Suprapubic skin (tissue), 4 donors: ENCODE results near the gene CDC7. TPM values are rescaled to one million over a fixed set of nuclear protein-coding genes. Genes with fewer than 3 reads are reported as not detected.

Source experiments
- DNase-seq, 2 donors: peaks; one replicate each; pipeline ENCODE4 v3.0.0-alpha.2; 2019; ENCODE audit warnings: low spot score in 2 of 2
- H3K27ac ChIP-seq: fragments of 200-600 bp; sonication (generic); one replicate; pipeline ENCODE4 v1.5.1; 2019
- H3K27me3 ChIP-seq: fragments of 200-600 bp; sonication (generic); one replicate; pipeline ENCODE4 v1.5.1; 2019
- H3K36me3 ChIP-seq: fragments of 200-600 bp; sonication (generic); one replicate; pipeline ENCODE4 v1.5.1; 2019
- H3K4me1 ChIP-seq: fragments of 200-600 bp; sonication (generic); one replicate; pipeline ENCODE4 v1.5.1; 2019
- H3K4me3 ChIP-seq: fragments of 200-600 bp; sonication (generic); one replicate; pipeline ENCODE4 v1.5.1; 2019; ENCODE audit warnings: mild to moderate bottlenecking
- H3K9me3 ChIP-seq: fragments of 200-600 bp; sonication (generic); one replicate; pipeline ENCODE4 v1.5.1; 2019
- EP300 ChIP-seq: sonication (generic); formaldehyde crosslinking; IDR thresholded peaks from one replicate; pipeline ENCODE4 v1.6.1; 2017; ENCODE audit warnings: antibody characterized with exemption
- POLR2A ChIP-seq, 2 donors: fragments of 450-650 bp; IDR thresholded peaks; one replicate each; pipeline ENCODE4 v1.6.1; 2017; ENCODE audit warnings: antibody characterized with exemption in 2 of 2, mild to moderate bottlenecking in 2 of 2, moderate library complexity in 2 of 2
- POLR2AphosphoS5 ChIP-seq, 3 donors: sonication (generic); formaldehyde crosslinking; IDR thresholded peaks; one replicate each; pipeline ENCODE4 v1.6.1; 2017; ENCODE audit warnings: antibody characterized with exemption in 3 of 3
- WGBS: methylation state at CpG from one replicate; pipeline ENCODE4 v1.1.5; 2018; 5-methylcytosine and 5-hydroxymethylcytosine counted together
- total RNA-seq, 4 donors: library from RNA; depleted of rRNA; stranded (reverse); fragments of >200 nt; gene quantifications; one replicate each; pipeline ENCODE4 v1.1.0, GENCODE V29; 2016
- TF ChIP-seq, protein P1 (sequence below), 2 donors: fragments of 200-600 bp in 1 of 2; fragments of 450-650 bp in 1 of 2; sonication (generic) in 1 of 2; IDR thresholded peaks; one replicate each; pipeline ENCODE4 v1.5.1; 2016 to 2019; ENCODE audit warnings: antibody characterized with exemption in 2 of 2, mild to moderate bottlenecking in 1 of 2, moderate library complexity in 1 of 2

The CDC7 gene
- total RNA-seq, 4 donors from 2014 or later = 0.47 to 5.4 (median 2.3) TPM

DNA sequence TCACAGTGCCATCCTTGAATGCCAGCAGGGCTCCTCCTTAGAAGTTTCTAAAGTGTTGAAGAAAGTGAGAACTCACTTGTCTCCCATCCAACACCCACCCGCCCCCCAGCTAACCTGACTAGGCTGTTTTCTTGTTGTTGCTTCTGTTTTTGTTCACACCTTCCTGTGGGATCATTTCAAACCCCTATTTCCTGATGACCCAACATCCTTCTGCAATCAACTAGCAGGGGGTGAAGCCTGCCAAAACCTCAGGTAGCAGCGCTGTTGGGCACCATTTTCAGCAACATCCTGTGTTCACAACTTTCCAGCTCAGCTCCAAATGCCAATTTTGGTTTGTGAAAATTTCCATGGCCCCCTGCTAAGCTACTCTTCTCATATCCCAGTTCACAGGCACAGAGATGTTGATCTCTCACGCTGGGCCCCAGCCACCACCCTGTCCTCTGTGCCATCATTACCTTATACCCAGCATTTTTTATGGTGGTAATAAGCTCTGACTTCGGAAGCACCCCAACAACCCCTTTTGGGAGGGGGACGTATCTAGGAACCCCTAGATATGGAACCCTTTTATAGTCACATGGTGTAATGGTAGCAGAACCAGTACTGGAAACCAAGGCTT is 41.4 kb downstream of the CDC7 start:
- 87% methylated on average over 5 of the region's 5 CpGs for WGBS
- no peak for DNase-seq

DNA sequence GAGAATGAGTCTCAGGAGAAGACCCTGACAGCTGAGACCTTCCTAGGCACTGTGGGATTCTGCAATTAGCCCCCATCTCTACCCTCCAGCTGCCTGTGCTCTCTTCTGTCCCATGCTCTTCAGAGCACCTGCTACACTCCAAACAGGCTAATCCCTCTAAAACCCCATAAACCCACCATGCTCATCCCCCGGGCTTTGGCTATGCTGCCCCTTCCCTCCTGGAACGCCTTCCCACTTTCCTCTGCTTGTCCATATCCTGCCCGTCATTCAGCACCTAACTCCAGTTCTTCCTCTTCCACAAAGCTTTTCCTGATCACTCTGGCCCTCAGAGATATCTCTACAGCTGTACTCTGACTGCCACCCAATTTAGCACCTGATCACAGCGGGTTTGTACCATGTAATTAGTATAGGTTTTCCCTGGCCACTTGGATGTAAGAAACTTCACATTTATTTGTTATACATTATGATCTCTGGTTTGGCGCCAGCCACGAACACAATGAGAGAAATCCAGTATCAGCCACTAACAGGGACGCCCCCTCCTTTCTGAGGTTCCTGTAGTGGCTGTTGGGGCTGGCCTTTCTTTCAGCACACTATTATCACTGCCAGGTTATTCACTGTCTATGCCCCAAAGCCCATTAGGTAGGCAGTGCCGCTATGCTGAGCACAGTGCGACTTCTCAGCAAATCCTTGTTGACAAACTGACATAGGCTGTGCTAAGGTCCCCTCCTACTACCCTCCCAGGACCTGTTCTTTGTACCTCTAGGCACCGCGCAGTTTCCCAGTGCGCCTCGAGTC is 45.1 kb downstream of the CDC7 start:
- Histone ChIP-seq H3K9me3 (no peaks in the 10 kb centered on the region), H3K4me1 (no peaks in the 10 kb centered on the region), H3K36me3 (no peaks in the 10 kb centered on the region), H3K27me3 (no peaks in the 10 kb centered on the region), H3K27ac (no peak overlapping the region), H3K4me3 (no peak overlapping the region)
- TF ChIP-seq POLR2A (IDR thresholded peaks at IDR 0.05) (no peak), EP300 (no peak), POLR2AphosphoS5 (IDR thresholded peaks at IDR 0.05) (no peak)
- TF ChIP-seq, protein P1, sequence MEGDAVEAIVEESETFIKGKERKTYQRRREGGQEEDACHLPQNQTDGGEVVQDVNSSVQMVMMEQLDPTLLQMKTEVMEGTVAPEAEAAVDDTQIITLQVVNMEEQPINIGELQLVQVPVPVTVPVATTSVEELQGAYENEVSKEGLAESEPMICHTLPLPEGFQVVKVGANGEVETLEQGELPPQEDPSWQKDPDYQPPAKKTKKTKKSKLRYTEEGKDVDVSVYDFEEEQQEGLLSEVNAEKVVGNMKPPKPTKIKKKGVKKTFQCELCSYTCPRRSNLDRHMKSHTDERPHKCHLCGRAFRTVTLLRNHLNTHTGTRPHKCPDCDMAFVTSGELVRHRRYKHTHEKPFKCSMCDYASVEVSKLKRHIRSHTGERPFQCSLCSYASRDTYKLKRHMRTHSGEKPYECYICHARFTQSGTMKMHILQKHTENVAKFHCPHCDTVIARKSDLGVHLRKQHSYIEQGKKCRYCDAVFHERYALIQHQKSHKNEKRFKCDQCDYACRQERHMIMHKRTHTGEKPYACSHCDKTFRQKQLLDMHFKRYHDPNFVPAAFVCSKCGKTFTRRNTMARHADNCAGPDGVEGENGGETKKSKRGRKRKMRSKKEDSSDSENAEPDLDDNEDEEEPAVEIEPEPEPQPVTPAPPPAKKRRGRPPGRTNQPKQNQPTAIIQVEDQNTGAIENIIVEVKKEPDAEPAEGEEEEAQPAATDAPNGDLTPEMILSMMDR (IDR thresholded peaks at IDR 0.05) = no peak
- WGBS = 93% methylated on average over 10 of the region's 13 CpGs
- no peak for DNase-seq

More for the DNA sequence above, 41.4 kb downstream of the CDC7 start:
- no peaks in the 10 kb centered on the region for H3K36me3 ChIP-seq
- TF ChIP-seq POLR2A (IDR thresholded peaks at IDR 0.05) = no peak
- TF ChIP-seq EP300 = no peak
- no peak for TF ChIP-seq POLR2AphosphoS5 (IDR thresholded peaks at IDR 0.05)
- TF ChIP-seq, protein P1 (IDR thresholded peaks at IDR 0.05) = no peak
- H3K4me1 ChIP-seq = peaks cover 16% of the 10 kb centered on the region
- H3K4me3 ChIP-seq = no peak overlapping the region
- no peaks in the 10 kb centered on the region for H3K9me3 ChIP-seq
- H3K27me3 ChIP-seq = no peaks in the 10 kb centered on the region
- H3K27ac ChIP-seq = no peak overlapping the region

DNA sequence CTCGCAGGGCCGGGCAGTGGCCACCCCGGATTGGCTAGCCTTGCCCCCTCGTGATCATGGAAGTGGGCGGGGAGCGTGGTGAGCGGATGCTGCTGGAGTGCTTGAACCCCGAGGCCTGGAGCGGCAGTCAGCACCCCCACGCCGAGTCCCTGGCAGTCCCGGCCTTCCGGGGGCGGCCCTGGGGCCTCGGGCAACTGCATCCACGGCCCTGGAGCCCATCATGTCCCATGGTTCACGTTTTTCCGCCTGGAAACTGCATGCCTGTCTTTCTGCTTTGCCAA is 45.6 kb downstream of the CDC7 start:
- WGBS = 93% methylated on average over 6 of the region's 18 CpGs
- no peak for DNase-seq
- H3K9me3 ChIP-seq = no peaks in the 10 kb centered on the region
- no peaks in the 10 kb centered on the region for H3K4me1 ChIP-seq
- no peak overlapping the region for H3K27ac ChIP-seq
- H3K27me3 ChIP-seq = no peaks in the 10 kb centered on the region
- TF ChIP-seq POLR2A (IDR thresholded peaks at IDR 0.05) = no peak
- TF ChIP-seq, protein P1 (IDR thresholded peaks at IDR 0.05) = no peak
- no peak for TF ChIP-seq EP300
- no peak for TF ChIP-seq POLR2AphosphoS5 (IDR thresholded peaks at IDR 0.05)
- no peak overlapping the region for H3K4me3 ChIP-seq
- no peaks in the 10 kb centered on the region for H3K36me3 ChIP-seq

DNA sequence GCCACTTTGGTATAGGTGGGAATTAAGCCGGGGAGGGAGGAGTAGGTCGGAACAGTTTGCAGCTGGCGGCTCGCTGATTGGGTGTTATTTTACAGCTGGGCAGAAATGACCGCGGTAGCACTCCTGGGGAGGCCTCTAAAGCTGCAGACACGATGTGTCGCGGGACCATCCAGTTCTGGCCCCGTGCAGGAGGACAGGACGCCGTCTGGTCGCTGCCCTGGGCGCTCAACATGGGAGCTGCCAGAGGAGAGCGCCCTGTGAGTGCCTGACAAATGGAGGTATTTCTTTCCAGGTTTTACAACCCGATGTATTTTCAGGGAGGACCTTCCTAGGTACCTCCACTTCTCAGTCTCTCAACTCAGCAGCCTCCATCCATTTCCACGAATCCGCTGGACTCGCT is 46.2 kb downstream of the CDC7 start:
- TF ChIP-seq POLR2AphosphoS5 (IDR thresholded peaks at IDR 0.05) (no peak), POLR2A (IDR thresholded peaks at IDR 0.05) (no peak), EP300 (no peak)
- TF ChIP-seq, protein P1 (IDR thresholded peaks at IDR 0.05) = no peak
- Histone ChIP-seq H3K4me1 (no peaks in the 10 kb centered on the region), H3K9me3 (no peaks in the 10 kb centered on the region), H3K4me3 (no peak overlapping the region), H3K27me3 (no peaks in the 10 kb centered on the region), H3K27ac (no peak overlapping the region), H3K36me3 (no peaks in the 10 kb centered on the region)
- DNase-seq = no peak
- 92% methylated on average over 19 of the region's 19 CpGs for WGBS

DNA sequence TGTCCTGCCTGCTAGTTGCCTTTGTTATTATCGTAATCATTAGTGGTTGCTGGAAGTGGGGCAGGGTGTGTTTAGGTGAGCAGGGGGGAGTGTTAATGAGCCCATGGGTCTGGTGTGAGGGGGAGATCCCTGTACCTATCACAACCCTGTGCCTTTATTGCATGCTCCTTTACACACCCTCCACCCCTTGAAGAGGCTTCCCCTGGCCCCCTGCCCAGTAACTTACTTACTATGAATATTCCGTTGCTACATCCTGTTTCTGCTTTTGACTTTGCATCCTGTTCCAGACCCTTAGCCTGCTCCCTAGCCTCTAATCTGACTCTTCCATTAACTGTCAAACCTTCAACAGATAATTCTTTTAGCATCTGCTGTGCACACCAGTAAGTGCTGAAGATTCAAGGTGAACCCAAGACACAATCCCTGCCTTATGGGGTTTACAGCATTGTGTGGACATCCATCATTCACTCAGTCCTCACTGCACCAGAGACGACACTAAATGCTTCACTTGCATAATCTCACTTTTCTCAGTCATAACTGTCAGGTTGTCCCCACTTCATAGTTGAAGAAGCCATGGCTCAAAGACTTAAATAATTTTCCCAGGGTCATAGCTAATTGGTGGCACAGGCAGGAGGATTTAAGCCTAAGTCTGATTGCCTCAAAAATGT is 47.9 kb downstream of the CDC7 start:
- Histone ChIP-seq H3K4me1 (peaks cover 10% of the 10 kb centered on the region), H3K4me3 (no peak overlapping the region), H3K9me3 (no peaks in the 10 kb centered on the region), H3K36me3 (no peaks in the 10 kb centered on the region), H3K27ac (no peak overlapping the region), H3K27me3 (no peaks in the 10 kb centered on the region)
- TF ChIP-seq, protein P1 (IDR thresholded peaks at IDR 0.05) = no peak
- no peak for TF ChIP-seq POLR2A (IDR thresholded peaks at IDR 0.05)
- TF ChIP-seq EP300 = no peak
- no peak for TF ChIP-seq POLR2AphosphoS5 (IDR thresholded peaks at IDR 0.05)
- no peak for DNase-seq
- WGBS = 74% methylated on average over 3 of the region's 3 CpGs
